Measurements from ENCODE around the gene PHKB.

- TF ChIP-seq CTCF (IDR thresholded peaks at IDR 0.05) (no peak), POLR2A (IDR thresholded peaks at IDR 0.05) (no peak), POLR2AphosphoS5 (IDR thresholded peaks at IDR 0.05) (no peak), EP300 (IDR thresholded peaks at IDR 0.05; ENCODE audit: low read depth) (no peak)
Measured at GRCh38 chr16:47634126-47634525, 173.0 kb downstream of the PHKB start.
